HG03064 (cell line): ENCODE results near the gene ZBTB20.

Source experiments
- ATAC-seq: cut with Tn5 transposase; IDR thresholded peaks from one replicate; pipeline ENCODE4 v1.9.1; 2021; ENCODE audit warnings: low read depth; ENCODE audit not compliant: unreplicated experiment

The ZBTB20 gene

GRCh38 chr3:114796796-114797195 lies 350.3 kb downstream of the ZBTB20 start:
- ATAC-seq: no peak

GRCh38 chr3:114794894-114795630 lies 352.0 kb downstream of the ZBTB20 start:
- no peak for ATAC-seq

DNA sequence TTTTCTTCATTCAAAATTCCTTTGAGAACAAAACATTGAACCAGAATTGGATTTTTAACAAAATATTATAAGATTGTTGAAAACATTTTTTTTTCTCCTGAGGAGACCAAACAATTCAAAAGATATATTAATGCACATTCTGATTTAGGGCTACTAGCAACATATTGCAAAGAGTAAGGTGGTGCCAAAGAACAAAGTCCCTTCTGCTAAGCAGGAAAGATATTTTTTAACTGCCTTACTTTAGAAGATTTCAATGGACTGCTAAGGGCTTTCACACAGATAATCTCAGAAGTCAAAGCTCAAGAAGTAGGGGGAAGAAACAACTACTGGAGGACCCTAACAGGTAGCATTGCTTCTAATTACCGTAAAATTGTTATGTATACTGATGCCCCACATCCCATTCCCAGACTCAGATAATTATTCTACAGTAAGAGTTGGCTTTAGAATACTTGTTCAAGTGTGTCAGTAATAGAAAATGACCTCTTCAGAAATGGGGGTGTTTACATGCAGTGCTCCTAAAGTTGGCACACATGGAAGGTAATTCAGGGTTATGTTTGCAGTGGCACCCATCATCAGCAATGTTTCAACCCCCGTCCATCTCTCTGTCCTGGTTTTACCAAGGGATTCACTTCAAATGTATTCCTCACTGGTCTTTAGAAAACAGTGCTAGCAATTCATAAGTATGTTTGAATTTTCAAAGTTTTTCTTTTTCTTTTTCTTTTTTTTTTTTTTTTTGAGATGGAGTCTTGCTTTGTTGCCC lies 354.7 kb downstream of the ZBTB20 start:
- ATAC-seq: no peak

- ATAC-seq: no peak
These were observed 356.3 kb downstream of the ZBTB20 start for GRCh38 chr3:114790752-114791151.

DNA sequence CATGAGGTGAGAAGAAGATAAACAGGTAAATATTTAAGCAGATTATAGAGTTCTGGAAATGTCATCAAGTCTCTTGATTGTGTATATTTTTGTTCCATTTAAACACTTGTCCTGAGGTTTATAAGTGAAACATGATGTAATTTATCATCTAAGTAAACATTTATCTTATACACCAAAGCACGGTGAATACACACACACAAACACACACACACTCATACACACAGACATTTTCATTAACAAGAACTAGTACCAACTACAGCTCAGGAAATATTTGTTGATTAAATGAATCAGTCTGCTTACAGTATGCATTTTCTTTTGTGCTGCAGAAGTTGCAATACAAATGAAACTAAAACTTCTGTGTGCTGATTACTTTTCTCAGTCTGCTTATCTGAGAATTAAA lies 357.3 kb downstream of the ZBTB20 start:
- no peak for ATAC-seq

DNA sequence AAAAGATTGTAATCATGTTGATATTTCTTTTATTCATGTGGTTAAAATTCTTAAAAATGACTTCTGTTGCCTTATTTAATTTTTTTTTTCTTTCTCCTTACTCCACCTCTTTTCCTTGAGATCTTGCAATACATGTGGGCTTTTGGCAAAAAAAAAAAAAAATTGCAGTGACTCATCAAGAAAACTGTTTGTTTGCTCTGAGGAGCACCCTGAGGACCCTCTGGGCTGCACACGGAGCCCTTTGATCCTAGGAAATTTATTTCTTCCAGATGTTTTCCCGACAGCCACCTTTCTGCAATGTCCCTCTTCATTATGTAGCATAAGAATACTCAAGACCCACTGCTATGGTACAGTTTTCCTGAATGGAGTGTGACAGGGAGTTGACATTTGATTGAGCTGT lies 371.7 kb downstream of the ZBTB20 start:
- no peak for ATAC-seq

DNA sequence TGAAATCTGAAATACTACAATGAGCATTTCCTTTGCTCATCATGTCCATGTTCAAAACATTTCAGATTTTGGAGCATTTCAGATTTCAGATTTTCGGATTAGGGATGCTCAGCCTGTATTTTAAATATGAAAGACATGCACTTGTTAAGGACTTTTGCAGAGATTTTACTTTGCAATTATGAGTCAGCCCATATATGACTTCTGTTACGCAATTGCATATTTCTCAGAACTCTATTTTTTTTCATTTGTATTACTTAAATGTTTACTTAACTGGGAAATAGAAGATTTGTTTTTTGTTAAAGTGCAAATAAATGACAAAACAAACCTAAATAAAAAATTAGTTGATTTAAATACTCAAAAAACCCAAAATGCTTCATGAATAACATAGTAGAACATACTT lies 376.2 kb downstream of the ZBTB20 start:
- no peak for ATAC-seq

DNA sequence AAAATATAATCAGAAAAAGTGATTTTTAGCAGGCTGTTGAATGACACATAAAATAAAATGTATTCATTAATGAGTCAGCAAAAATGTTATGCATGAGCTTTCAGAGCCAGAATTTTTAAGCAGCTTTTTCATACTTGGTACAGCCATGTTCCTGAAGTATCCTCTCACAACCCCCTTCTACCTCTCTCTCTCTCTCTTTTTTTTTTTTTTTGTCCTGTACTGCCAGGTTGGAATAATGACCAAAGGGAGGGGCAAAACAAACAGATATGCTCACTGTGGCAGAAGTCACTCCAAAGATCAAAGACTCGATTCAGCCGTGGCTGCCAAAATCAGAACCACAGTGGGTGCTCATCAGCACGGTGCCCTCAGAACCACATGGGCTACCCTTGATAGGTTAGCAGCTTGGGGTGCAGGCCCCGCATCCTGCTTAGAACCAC lies 383.0 kb downstream of the ZBTB20 start:
- ATAC-seq: no peak

DNA sequence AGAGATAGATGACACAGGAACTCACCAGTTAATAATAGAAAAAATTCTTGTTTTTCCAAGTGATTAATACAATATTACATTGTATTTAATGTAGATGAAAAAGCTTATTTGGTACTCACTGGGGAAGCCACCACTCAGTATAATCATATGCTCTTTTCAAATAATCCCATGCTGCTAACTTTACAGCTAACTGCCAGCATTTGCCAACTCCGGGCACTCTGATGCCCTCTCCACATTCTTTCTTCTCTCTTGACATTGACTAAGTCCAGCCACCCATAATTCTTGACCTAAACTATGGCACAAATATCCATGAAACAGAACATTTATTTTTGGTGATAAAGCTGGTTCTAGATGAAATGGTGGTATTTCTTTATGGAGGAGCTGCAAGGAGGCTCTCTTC lies 384.9 kb downstream of the ZBTB20 start:
- no peak for ATAC-seq

DNA sequence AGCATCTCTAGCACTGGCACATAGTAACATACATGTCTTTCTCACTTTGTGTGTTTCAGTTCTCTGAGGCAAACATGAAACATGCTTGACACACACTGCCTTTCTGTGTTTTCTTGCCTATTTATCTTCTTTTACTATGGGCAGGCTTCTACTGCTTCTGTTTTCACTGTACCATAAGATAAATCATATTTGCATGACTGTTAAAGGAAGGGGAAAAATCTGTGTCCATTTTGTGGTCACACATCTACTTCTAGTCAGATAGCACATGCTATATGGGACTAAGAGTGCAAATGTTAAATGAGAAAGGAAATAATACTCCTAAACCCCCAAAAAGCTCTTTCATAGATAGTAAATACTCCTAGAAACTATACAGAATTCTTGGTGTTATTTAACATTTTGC lies 386.4 kb downstream of the ZBTB20 start:
- no peak for ATAC-seq

- no peak for ATAC-seq
These were observed 388.0 kb downstream of the ZBTB20 start for GRCh38 chr3:114758831-114759699.

GRCh38 chr3:114756506-114757279 lies 390.4 kb downstream of the ZBTB20 start:
- no peak for ATAC-seq

DNA sequence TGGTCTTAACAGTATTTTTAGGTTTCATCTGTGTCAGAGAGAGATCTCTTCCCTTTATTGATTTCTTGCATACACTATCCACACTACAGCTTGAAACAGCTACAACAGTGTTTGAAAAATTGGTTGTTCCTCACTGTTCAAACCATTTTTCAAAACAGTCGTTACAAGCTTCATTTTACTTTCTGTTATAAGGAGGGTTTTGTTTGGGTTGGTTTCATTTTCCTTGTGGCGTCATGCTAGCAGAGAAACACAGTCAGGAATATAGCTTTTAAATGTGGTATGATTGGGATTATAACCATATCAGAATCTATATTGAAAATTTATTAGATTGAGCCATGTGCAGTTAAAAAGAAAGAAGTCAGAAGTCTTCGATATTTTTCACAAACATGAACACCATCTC lies 400.6 kb downstream of the ZBTB20 start:
- ATAC-seq: no peak

DNA sequence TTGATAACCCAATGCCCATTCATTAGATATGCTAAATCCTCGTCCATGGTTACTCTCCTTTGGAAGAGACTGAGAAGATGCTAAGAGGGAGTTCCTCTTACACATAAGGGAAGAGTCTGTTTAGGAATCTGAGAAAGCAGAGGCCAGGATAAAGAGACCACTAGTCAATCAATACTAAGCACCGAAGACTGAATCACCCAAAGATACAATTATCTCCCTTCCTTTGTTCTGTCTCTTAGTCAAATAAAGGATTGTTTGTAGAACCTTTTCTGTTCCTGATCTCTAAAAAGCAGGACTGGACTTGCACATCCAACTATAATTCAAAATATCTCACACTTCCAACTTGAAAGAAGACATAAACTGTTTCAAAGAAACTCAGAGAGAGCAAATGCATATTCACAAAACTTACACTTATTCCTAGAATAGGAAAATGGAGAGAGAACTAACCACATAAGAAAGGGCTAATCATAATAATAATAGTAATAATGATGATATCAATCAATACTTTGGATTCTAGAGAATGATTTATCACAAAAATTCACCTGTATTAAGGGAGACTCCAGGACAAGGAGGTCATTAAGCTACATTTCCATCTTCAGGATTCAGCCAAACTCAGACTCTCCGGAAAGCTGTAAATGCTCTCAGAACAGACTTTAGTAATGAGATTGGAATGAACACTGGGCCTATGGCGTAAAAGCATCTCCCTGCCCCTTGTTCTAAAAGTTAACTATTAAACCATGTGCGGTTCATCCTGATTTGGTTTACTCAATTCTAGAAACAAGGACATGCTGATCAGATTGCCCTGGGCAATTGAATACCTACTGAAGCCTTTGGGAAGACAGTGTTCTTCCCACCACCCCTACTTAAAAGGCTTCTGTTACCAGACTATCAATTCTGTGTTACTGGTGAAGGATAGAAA lies 401.5 kb downstream of the ZBTB20 start:
- ATAC-seq: no peak

- ATAC-seq: no peak
These were observed 403.2 kb downstream of the ZBTB20 start for GRCh38 chr3:114743746-114744485.

DNA sequence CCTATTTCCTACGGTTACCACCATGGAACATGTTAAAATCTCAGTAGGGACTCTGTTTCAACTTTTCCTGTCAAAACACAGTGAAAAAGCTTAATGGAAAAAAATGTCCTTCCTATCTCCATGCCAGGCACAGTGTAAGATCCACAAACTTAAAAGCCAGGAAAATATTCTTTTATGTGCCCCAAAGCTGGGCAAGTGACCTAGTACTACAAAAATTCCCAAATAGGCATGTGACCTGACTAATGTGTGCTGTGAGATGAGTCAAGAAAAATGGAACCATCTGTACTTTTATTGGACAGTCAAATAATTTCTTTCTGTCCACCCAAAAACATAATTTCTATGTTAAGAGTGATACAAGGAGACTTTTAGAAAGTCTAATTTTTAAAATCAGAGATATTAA lies 406.0 kb downstream of the ZBTB20 start:
- no peak for ATAC-seq

DNA sequence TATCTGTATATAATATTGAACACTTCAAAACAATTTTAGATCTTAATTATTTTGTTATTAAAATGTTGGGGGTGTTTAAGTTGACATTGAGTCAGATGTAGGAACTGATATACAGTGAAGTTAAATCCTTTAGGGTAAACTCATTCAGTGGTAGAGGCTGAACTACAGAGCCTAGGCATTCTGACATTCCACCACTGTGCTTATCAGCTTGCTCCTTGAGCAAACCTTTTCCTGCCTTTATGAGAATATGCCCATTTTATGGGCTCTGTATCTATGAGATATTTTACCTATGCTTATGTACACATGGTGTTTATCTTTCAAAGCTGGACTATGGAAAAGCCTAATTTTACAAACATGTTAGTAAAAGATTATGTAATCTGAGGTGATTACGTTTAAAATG lies 407.5 kb downstream of the ZBTB20 start:
- no peak for ATAC-seq

GRCh38 chr3:114732353-114732752 lies 414.7 kb downstream of the ZBTB20 start:
- no peak for ATAC-seq

- no peak for ATAC-seq
These were observed 416.7 kb downstream of the ZBTB20 start for GRCh38 chr3:114730397-114730796.
